ENCODE results near the gene TMEM163.

DNA sequence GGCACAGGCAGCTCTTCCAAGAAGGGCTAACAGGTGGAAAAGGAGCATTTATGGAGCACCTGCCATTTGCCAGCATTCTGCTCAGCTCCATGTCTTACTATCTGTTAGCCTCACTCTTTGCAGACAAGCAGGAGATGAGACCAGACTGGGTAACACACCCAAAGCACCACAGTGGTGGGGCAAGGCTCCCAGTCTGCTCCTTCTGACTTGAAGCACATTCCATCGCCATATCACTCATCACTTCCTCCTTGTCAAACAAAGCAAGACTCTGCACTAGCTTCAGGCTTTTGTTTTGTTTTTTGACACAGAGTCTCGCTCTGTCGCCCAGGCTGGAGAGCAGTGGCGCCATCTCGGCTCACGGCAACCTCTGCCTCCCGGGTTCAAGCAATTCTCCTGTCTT is 282.1 kb downstream of the TMEM163 start:
- TF ChIP-seq, protein P1, sequence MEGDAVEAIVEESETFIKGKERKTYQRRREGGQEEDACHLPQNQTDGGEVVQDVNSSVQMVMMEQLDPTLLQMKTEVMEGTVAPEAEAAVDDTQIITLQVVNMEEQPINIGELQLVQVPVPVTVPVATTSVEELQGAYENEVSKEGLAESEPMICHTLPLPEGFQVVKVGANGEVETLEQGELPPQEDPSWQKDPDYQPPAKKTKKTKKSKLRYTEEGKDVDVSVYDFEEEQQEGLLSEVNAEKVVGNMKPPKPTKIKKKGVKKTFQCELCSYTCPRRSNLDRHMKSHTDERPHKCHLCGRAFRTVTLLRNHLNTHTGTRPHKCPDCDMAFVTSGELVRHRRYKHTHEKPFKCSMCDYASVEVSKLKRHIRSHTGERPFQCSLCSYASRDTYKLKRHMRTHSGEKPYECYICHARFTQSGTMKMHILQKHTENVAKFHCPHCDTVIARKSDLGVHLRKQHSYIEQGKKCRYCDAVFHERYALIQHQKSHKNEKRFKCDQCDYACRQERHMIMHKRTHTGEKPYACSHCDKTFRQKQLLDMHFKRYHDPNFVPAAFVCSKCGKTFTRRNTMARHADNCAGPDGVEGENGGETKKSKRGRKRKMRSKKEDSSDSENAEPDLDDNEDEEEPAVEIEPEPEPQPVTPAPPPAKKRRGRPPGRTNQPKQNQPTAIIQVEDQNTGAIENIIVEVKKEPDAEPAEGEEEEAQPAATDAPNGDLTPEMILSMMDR (IDR thresholded peaks at IDR 0.05; ENCODE audit: insufficient read depth, low read depth, low read length), result no peak
- no peak for TF ChIP-seq EZH2 (IDR thresholded peaks at IDR 0.05; ENCODE audit: insufficient read depth, low read length)

All from astrocyte (in vitro differentiated cells and primary cell).